Immature natural killer cell (primary cell): ENCODE measurements around the gene GNE. TPM values are rescaled to one million over a fixed set of nuclear protein-coding genes. Genes with fewer than 3 reads are reported as not detected.
A peak's percentile ranks its signal among the peaks of the same experiment; 100 is the strongest.

Experiments used
- DNase-seq, 3 donors: peaks; one replicate each; pipeline ENCODE4 v3.0.0; 2022; ENCODE audit warnings: mixed read lengths in 1 of 3
- H3K27ac Mint-ChIP-seq, 6 donors: one replicate each; pipeline ENCODE4 v1.8.0; 2020; ENCODE audit warnings: mixed read lengths in 6 of 6, mild to moderate bottlenecking in 5 of 6, inconsistent platforms in 4 of 6, moderate library complexity in 3 of 6
- H3K27me3 Mint-ChIP-seq, 3 donors: one replicate each; pipeline ENCODE4 v1.8.0; 2020 to 2021; ENCODE audit warnings: low read depth in 3 of 3, mild to moderate bottlenecking in 3 of 3, mixed read lengths in 3 of 3, moderate library complexity in 3 of 3, inconsistent platforms in 1 of 3
- H3K36me3 Mint-ChIP-seq, 3 donors: one replicate each; pipeline ENCODE4 v1.8.0; 2020; ENCODE audit warnings: mixed read lengths in 3 of 3, inconsistent platforms in 2 of 3, mild to moderate bottlenecking in 2 of 3
- H3K4me1 Mint-ChIP-seq, 2 donors: one replicate each; pipeline ENCODE4 v1.8.0; 2020; ENCODE audit warnings: inconsistent platforms in 2 of 2, mild to moderate bottlenecking in 2 of 2, mixed read lengths in 2 of 2, moderate library complexity in 1 of 2
- H3K4me3 Mint-ChIP-seq, 5 donors: one replicate each; pipeline ENCODE4 v1.8.0; 2020; ENCODE audit warnings: mild to moderate bottlenecking in 5 of 5, mixed read lengths in 5 of 5, inconsistent platforms in 3 of 5, moderate library complexity in 3 of 5
- H3K9me3 Mint-ChIP-seq, 6 donors: one replicate each; pipeline ENCODE4 v1.8.0; 2020; ENCODE audit warnings: mild to moderate bottlenecking in 6 of 6, mixed read lengths in 6 of 6, inconsistent platforms in 4 of 6, moderate library complexity in 3 of 6
- polyA plus RNA-seq, 3 donors: library from polyadenylated mRNA; unstranded; fragments of 300-500 nt; fragmentation: Illumina TruSeq; gene quantifications; one replicate each; pipeline ENCODE4 v1.2.3, GENCODE V29; 2021

The GNE gene
- polyA plus RNA-seq, 3 donors from 2014 or later: 2.3 to 4.8 (median 4.3) TPM

GRCh38 chr9:36166168-36166927 is 91.9 kb downstream of the GNE start:
- Mint-ChIP-seq H3K4me3 (peak overlapping the region; percentile 68 to 83 (median 78)), H3K36me3 (peaks cover 4 to 10% (median 4%) of the 10 kb centered on the region in 3 donors)

DNA sequence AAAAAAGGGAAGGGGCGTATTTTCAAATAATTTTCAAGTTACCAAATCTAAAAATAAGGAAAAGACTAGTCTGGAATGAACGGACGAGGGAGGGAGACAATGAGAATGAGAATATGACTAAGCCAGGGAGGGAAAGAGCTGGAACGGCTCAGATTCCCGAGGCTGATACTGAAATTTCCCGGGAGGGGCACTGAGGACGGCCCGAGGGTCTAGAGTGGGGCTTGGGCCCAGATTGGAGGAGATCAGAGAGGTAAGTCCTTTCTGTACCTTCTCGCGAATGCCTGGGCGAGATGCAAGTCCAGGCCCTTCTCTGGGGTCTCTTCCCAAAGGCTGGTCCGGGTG is 92.5 kb downstream of the GNE start:
- peaks cover 7 to 15% (median 10%) of the 10 kb centered on the region in 3 donors for H3K36me3 Mint-ChIP-seq
- no peaks in the 10 kb centered on the region for H3K9me3 Mint-ChIP-seq
- no peak for DNase-seq
- H3K4me1 Mint-ChIP-seq: peaks cover 26 to 28% of the 10 kb centered on the region in 2 donors
- H3K4me3 Mint-ChIP-seq: peak overlapping the region; percentile 44 to 75 (median 62)
- H3K27me3 Mint-ChIP-seq: peaks cover 6 to 17% (median 10%) of the 10 kb centered on the region in 3 donors
- H3K27ac Mint-ChIP-seq: peak overlapping the region in 2 of 6 donors; percentile 30 to 31

More at GRCh38 chr9:36166168-36166927, 91.9 kb downstream of the GNE start:
- no peaks in the 10 kb centered on the region for H3K9me3 Mint-ChIP-seq
- H3K27ac Mint-ChIP-seq: peak overlapping the region in 5 of 6 donors; percentile 69 to 84 (median 82)
- peak; percentile 85 to 86 (median 85) for DNase-seq
- peaks cover 24 to 25% of the 10 kb centered on the region in 2 donors for H3K4me1 Mint-ChIP-seq
- H3K27me3 Mint-ChIP-seq: peaks cover 7 to 20% (median 10%) of the 10 kb centered on the region in 3 donors

GRCh38 chr9:36164989-36165388 is 93.3 kb downstream of the GNE start:
- peak overlapping the region; percentile 35 to 75 (median 62) for H3K4me3 Mint-ChIP-seq
- peak overlapping the region in 4 of 6 donors; percentile 16 to 71 (median 58) for H3K27ac Mint-ChIP-seq
- DNase-seq: no peak
- H3K36me3 Mint-ChIP-seq: peaks cover 7 to 20% (median 16%) of the 10 kb centered on the region in 3 donors
- H3K27me3 Mint-ChIP-seq: peaks cover 5 to 14% (median 10%) of the 10 kb centered on the region in 3 donors
- H3K4me1 Mint-ChIP-seq: peaks cover 28 to 29% of the 10 kb centered on the region in 2 donors
- no peaks in the 10 kb centered on the region for H3K9me3 Mint-ChIP-seq

Other genes with a start within 250 kb of the GNE start
- gene RECK, start 221.5 kb downstream of the GNE start, polyA plus RNA-seq: 10 to 100 TPM in 2 of 3 donors, 1 to 10 TPM in 1; 7.8 to 14.4 (median 13.8) TPM
- 100 to 1,000 TPM; 327 to 486 (median 374) TPM for gene GLIPR2, start 121.7 kb downstream of the GNE start, polyA plus RNA-seq
- gene CCIN, start 89.1 kb downstream of the GNE start, polyA plus RNA-seq: under 1 TPM in 1 of 3 donors, not detected in 2; 0.43 TPM
- 100 to 1,000 TPM in 1 of 3 donors, 10 to 100 TPM in 2; 62.2 to 121 (median 89.0) TPM for gene CLTA, start 67.5 kb downstream of the GNE start, polyA plus RNA-seq
- 10 to 100 TPM in 2 of 3 donors, 1 to 10 TPM in 1; 8.3 to 24.1 (median 15.3) TPM for gene RNF38, start 141.8 kb upstream of the GNE start, polyA plus RNA-seq